Left lobe of liver (tissue), 2 donors: ENCODE data around the gene PRR35. TPM values are rescaled to one million over a fixed set of nuclear protein-coding genes. Genes with fewer than 3 reads are reported as not detected.
A peak's percentile ranks its signal among the peaks of the same experiment; 100 is the strongest.

Source experiments
- ATAC-seq: fragments of 200-7000 bp; cut with Tn5 transposase; one replicate; pipeline ENCODE4 v1.9.1; 2020; ENCODE audit warnings: mild to moderate bottlenecking, moderate library complexity
- DNase-seq: peaks from one replicate; pipeline ENCODE4 v3.0.0-alpha.2; 2020; ENCODE audit warnings: low spot score
- total RNA-seq: library from RNA; stranded (reverse); gene quantifications from one replicate; pipeline ENCODE4 v1.2.1, GENCODE V29; 2021
- donor health status: DM: no; HTN: no; CAD: no; lungs with moderate emphysema.
- donor health status: DM: no; HTN: yes; CAD: no.

The PRR35 gene
- total RNA-seq, 1 donor from 2014 or later = not detected

DNA sequence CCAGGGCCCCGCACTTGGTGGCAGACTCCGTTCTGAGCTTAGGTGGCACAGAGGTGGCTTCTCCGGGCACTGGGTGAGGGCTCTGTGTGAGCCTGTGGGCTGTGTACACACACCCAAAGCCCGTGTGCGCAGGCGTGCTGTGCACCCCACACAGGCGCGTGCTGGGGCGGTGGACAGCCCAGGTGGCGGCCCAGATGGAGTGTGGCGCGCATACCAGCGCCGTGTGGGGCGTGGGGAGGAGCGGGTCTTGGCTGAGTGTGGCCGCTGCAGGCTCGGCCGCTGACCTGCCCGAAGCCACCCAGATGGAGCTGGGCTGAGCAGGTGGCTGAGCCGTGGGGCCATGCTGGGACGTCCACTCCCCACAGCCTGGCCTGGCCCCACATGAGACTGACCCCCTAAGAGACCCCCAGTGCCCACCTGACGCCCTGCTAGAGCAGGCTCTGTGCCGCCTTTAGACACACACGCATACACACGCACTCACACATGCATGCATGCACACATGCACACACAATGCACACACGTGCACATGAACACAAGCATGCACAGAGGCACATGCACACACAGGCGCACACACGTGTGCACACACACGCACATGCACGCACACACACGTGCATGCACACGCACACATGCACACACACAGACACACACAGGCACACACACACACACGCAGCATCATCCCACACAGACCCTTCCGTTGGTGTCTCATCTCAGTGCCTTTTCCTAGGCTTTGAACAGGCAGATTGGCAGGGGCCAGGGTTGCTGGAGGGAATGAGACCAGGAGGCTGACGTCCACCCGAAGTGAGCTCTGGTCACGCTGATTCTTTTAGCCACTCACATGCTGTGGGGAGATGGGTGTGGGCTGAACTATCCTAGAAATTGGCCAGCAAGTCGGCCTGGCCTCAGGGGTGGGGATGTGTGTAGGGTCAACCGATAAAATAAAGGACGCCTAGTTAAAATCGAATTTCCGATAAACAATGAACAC lies 2.1 kb downstream of the PRR35 start:
- DNase-seq (no peak), ATAC-seq (no peak)

GRCh38 chr16:563072-563644 lies 3.0 kb downstream of the PRR35 start:
- ATAC-seq (no peak), DNase-seq (no peak)

DNA sequence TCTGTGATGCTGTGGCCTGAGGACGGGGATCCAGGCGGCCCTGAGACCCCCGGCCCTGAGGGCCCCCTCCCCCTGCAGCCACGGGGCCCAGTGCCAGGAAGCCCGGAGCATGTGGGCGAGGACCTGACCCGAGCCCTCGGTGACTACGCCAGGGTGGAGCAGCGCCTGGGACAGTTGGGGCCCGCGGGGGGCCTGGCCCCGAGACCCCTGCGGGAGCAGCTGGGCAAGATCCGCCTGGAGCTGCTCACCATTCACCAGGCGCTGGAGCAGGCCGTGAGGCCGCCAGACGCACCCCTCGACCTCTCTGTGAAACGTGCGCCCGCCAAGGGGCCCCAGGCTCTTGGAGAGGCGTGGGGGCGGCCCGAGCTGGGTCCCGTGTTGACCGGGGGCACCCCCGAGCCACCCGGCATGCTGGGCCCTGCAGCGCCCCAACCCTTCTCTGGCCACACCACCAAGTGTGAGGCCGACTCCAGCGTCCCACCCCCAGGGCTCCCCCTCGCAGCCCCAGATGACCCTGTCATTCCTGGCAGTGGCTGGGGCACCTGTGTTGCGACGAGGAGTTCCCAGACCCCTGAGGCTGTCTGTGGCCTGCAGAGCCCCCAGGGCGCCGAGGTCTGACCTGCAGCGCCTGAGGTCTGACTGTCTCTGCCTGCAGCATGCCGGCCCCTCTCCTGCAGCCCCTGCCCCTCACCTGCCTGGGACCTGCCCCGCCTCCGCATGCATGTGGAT lies 4.7 kb downstream of the PRR35 start:
- ATAC-seq = no peak
- no peak for DNase-seq

DNA sequence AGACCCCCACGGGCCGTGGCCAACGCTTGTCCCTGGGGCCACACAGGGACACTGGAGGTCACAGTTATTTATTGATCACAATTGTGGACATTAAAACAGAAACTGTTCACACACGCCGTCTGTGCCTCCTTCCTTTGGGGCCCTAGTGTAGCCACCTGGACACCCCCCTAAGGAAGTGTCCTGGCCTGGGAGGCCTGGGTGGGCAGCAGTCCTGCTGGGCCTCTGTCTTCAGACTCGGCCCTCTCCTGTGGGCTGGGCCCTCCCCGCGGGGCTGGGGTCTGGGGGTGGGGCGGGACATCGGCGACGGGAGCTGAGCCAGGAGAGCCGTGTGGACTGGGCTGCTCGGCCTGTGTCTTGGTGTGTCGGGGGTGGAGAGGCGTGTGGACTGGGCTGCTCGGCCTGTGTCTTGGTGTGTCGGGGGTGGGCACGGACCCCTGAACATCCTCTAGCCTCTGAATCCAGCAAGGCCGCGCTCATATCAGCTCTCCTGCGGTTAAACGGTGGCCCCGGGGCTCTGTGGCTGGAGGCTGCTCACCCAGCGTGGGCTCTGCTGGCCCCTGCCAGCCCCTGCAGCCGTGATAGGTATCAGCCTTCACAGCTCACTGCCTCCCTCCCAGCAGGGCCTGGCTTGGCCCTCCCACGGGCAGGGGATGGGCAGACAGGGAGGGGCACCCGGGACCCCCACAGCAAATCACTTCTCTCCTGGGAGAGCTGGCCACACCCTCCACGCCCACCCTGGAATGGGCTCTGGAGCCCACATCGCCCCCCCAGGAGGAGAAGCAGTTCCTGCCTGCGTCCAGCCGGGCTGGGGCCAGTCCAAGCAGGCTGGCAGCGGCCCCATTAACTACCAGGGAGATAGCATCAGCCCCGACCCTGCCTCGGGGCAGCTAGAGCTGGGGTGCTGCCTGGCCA lies 5.5 kb downstream of the PRR35 start:
- DNase-seq = no peak
- ATAC-seq = no peak

GRCh38 chr16:566475-567372 lies 6.5 kb downstream of the PRR35 start, which contains the start of gene NHLRC4:
NHLRC4 (plus strand) TSS chr16:567005; CDS start chr16:568048, 1,043 bp downstream.
- no peak for DNase-seq

GRCh38 chr16:567373-568256 lies 7.4 kb downstream of the PRR35 start:
- DNase-seq (no peak), ATAC-seq (no peak)

More at GRCh38 chr16:566475-567372, 6.5 kb downstream of the PRR35 start, which contains the start of gene NHLRC4:
- no peak for ATAC-seq

- ATAC-seq = no peak
These were observed 8.4 kb downstream of the PRR35 start for GRCh38 chr16:568401-569258.

GRCh38 chr16:569445-570254 lies 9.5 kb downstream of the PRR35 start, which contains the start of gene PIGQ:
PIGQ (plus strand) TSS chr16:569968; CDS start chr16:574075, 4,107 bp downstream.
- DNase-seq = peak; percentile 65
- peak; percentile 69 for ATAC-seq

More at GRCh38 chr16:568401-569258, 8.4 kb downstream of the PRR35 start:
- no peak for DNase-seq

GRCh38 chr16:572865-573650 lies 12.9 kb downstream of the PRR35 start:
- ATAC-seq = no peak

DNA sequence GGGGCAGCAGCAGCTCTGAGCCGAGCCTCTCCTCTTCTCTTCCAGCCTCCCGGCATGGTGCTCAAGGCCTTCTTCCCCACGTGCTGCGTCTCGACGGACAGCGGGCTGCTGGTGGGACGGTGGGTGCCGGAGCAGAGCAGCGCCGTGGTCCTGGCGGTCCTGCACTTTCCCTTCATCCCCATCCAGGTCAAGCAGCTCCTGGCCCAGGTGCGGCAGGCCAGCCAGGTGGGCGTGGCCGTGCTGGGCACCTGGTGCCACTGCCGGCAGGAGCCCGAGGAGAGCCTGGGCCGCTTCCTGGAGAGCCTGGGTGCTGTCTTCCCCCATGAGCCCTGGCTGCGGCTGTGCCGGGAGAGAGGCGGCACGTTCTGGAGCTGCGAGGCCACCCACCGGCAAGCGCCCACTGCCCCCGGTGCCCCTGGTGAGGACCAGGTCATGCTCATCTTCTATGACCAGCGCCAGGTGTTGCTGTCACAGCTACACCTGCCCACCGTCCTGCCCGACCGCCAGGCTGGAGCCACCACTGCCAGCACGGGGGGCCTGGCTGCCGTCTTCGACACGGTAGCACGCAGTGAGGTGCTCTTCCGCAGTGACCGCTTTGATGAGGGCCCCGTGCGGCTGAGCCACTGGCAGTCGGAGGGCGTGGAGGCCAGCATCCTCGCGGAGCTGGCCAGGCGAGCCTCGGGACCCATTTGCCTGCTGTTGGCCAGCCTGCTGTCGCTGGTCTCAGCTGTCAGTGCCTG lies 14.0 kb downstream of the PRR35 start:
- DNase-seq (no peak), ATAC-seq (no peak)

More at GRCh38 chr16:572865-573650, 12.9 kb downstream of the PRR35 start:
- no peak for DNase-seq

DNA sequence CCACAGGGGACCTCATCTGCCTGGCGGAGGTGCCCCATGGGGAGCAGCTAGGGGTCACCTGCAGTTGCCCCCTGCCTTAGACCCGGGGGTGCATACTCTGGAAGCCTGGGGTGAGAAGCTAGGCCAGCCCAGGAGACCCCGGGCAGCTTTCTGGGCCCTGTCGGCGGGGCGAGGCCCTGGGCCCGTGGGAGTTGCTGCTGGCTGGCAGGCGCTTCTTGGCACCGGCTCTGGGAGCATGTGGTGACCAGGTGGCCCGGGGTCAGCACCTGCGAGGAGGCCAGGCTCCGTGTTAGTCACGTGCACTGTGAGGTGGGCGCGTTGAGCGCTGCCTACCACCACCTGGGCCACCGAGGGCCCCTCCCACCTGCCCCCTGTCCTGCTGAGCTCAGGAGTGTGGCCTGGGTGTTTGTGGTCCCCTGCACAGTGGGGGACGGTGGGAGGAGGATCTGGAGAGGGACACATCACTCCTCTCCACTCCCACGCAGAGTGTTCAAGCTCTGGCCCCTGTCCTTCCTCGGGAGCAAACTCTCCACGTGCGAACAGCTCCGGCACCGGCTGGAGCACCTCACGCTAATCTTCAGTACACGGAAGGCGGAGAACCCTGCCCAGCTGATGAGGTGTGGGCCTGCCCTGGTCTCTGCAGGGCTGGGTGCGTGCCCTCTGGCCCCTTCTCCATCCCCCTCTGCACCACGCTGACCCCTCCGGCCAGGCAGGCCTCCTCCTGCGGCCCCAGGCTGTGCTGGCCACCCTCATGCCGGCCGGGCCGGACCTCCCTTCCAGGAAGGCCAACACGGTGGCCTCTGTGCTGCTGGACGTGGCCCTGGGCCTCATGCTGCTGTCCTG lies 15.4 kb downstream of the PRR35 start:
- no peak for DNase-seq
- ATAC-seq = no peak

GRCh38 chr16:576197-576822 lies 16.1 kb downstream of the PRR35 start:
- ATAC-seq (no peak), DNase-seq (no peak)

DNA sequence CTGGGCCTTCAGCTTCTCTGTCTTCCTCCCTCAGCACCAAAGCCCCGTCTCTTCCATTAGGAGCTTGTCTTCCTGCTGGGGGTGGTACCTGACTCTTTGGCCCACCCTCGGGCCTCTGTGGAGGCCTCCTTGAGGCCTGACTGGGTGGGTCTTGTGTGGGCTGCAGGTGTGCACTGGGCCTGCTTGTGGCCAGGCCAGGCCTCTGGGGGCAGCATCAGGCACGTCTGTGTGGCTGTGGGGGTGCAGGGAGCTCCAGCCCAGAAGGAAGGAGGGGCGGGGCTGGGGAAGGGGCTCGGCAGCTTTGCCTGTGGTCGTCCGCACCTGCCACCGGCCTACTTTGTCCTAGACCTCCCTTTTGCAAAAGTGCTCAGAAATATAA lies 16.6 kb downstream of the PRR35 start:
- DNase-seq (no peak), ATAC-seq (no peak)
